GM03348 (cell line): ENCODE data around the gene ERC1.
A peak's percentile ranks its signal among the peaks of the same experiment; 100 is the strongest.
"Not testable (repeated sequence)": the region's sequence is repeated elsewhere in the genome, so short reads cannot be mapped to it uniquely, and the experiment has no call there.

Experiments
- DNase-seq: peaks from one replicate; pipeline ENCODE4 v3.0.0; 2012; ENCODE audit warnings: low spot score

Gene ERC1

GRCh38 chr12:1186298-1186697 lies 195.3 kb downstream of the ERC1 start:
- DNase-seq, result no peak

- no peak for DNase-seq
These were observed 197.0 kb downstream of the ERC1 start for GRCh38 chr12:1188016-1188415.

GRCh38 chr12:1189163-1189562 lies 198.1 kb downstream of the ERC1 start:
- no peak for DNase-seq

GRCh38 chr12:1195513-1195912 lies 204.5 kb downstream of the ERC1 start:
- DNase-seq, result no peak

GRCh38 chr12:1197264-1198018 lies 206.4 kb downstream of the ERC1 start:
- peak; percentile 28 for DNase-seq

GRCh38 chr12:1198854-1199253 lies 207.8 kb downstream of the ERC1 start:
- not testable (repeated sequence) for DNase-seq

GRCh38 chr12:1199700-1200099 lies 208.7 kb downstream of the ERC1 start:
- DNase-seq, result peak; percentile 5

- no peak for DNase-seq
These were observed 210.0 kb downstream of the ERC1 start for GRCh38 chr12:1201030-1201429.

- no peak for DNase-seq
These were observed 210.9 kb downstream of the ERC1 start for GRCh38 chr12:1201886-1202285.

GRCh38 chr12:1203735-1204019 lies 212.7 kb downstream of the ERC1 start:
- no peak for DNase-seq

GRCh38 chr12:1204581-1205121 lies 213.6 kb downstream of the ERC1 start:
- DNase-seq, result peak; percentile 13

- peak; percentile 20 for DNase-seq
These were observed 214.6 kb downstream of the ERC1 start for GRCh38 chr12:1205512-1206060.

- no peak for DNase-seq
These were observed 215.2 kb downstream of the ERC1 start for GRCh38 chr12:1206118-1206734.

- DNase-seq, result no peak
These were observed 216.3 kb downstream of the ERC1 start for GRCh38 chr12:1207276-1207675.

GRCh38 chr12:1208719-1209118 lies 217.7 kb downstream of the ERC1 start:
- not testable (repeated sequence) for DNase-seq

- no peak for DNase-seq
These were observed 221.5 kb downstream of the ERC1 start for GRCh38 chr12:1212526-1212925.

GRCh38 chr12:1213205-1213604 lies 222.2 kb downstream of the ERC1 start:
- no peak for DNase-seq

- DNase-seq, result no peak
These were observed 222.7 kb downstream of the ERC1 start for GRCh38 chr12:1213618-1214205.

- DNase-seq, result no peak
These were observed 225.5 kb downstream of the ERC1 start for GRCh38 chr12:1216560-1216959.

- peak; percentile 62 for DNase-seq
These were observed 226.3 kb downstream of the ERC1 start for GRCh38 chr12:1217191-1217949.

- DNase-seq, result no peak
These were observed 227.3 kb downstream of the ERC1 start for GRCh38 chr12:1218369-1218768.
